Glomerular visceral epithelial cell (primary cell): ENCODE measurements around the gene SELENOM.

Experiments
- DNase-seq: peaks from one replicate; pipeline ENCODE4 v3.0.0-alpha.2; 2016; ENCODE audit errors: extremely low spot score

SELENOM gene, protein sequence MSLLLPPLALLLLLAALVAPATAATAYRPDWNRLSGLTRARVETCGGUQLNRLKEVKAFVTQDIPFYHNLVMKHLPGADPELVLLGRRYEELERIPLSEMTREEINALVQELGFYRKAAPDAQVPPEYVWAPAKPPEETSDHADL

GRCh38 chr22:31107178-31107893 lies at the start of gene SELENOM:
SELENOM (minus strand) TSS chr22:31107568; CDS start chr22:31107505, 63 bp downstream.
- peak; percentile 97 for DNase-seq

DNA sequence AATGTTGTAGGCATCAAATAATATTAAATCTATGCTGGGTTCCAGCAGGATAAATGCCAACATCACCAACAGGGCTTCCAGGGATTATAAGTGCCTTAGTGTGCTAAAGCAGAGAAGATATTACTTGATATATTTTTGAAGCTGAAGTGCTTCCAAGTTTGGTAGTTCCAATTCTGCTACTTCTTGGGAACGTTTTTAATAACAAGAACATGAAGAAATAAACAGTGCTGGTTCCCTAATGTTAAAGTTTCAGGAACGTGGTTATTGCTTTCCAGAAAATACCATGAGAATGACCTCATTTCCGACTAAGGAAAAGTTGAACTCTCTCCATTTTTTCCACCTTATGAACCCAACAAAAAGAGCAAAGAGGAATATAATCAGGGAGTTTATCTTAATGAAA lies 48.1 kb upstream of the SELENOM start:
- DNase-seq = no peak

- DNase-seq = no peak
Measured at GRCh38 chr22:31154975-31155374, 47.6 kb upstream of the SELENOM start.

DNA sequence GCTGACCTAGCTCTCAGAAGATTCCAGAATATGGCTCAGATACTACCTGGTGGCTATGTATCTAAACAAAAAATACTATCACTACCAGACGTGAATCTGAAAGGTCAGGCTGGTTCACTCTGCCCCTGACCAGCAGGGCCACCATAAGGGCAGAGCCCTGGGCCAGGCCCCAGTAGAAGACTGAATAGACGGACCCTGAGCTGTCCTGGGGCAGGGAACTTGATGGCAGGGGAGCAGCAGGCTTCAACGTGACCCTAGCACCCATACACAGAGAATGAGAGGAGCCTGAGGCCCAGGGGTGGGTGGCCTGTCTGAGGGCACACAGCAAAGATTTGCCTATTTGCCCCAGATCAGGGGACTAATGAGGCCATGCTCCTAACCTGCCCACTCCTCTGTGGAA lies 46.0 kb upstream of the SELENOM start:
- no peak for DNase-seq

DNA sequence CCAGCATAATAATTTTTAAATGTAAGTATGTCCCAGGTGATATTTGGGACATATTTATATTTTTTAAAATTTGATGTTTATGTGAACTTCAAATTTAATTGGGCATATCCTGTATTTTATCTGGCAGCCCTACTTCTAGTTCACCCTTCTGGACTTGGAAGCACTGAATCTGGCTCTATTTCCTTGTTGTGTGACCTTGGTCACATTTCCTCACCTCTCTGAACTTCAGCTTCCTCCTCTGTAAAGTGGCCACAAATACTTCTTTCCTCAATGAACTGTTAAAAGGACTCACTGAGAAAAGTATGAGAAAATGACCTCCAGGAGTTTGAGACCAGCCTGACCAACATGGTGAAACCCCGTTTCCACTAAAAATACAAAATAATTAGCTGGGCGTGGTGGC lies 44.5 kb upstream of the SELENOM start:
- no peak for DNase-seq

DNA sequence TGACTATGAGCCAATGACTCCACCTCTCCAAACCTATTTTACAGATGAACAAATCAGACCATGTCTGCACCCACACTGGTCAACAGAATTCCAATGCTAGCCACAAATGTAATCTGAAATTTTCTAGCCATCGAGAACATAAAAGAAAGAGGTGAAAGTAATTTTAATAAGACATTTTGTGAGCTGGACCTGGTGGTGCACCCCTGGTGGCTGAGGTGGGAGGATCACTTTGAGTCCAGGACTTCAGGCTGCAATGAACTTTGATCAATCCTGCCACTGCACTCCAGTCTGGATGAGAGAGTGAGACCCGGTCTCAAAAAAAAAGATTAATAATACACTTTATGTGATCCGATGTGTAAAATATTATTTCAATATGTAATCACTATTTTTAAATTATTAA lies 43.2 kb upstream of the SELENOM start:
- no peak for DNase-seq

- peak; percentile 72 for DNase-seq
Measured at GRCh38 chr22:31148953-31149627, 41.7 kb upstream of the SELENOM start.

- no peak for DNase-seq
Measured at GRCh38 chr22:31148488-31148887, 41.1 kb upstream of the SELENOM start.

- no peak for DNase-seq
Measured at GRCh38 chr22:31144223-31144622, 36.9 kb upstream of the SELENOM start.

DNA sequence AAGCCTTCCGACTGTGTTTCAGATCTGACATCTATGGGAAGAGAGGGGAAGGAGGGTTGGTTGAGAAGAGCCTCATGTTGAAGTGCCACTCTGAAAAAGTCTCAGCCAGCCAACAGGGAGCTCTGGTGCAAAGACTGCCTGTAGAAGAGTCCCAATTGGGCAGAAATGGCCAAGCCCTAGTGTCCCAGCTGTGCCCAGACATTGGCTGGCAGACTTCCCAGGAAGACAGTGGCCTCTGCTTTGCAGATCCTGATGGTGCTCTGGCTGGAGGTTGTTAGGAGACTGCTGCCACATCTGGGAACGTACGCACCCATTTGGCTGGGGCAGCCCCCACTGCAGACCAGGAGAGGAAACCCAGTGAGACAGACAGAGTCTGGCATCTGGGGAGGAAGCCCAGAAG lies 36.2 kb upstream of the SELENOM start:
- DNase-seq = no peak

GRCh38 chr22:31143038-31143437 lies 35.7 kb upstream of the SELENOM start:
- DNase-seq = no peak

- DNase-seq = no peak
Measured at GRCh38 chr22:31142285-31142684, 34.9 kb upstream of the SELENOM start.

- no peak for DNase-seq
Measured at GRCh38 chr22:31141551-31141950, 34.2 kb upstream of the SELENOM start.

DNA sequence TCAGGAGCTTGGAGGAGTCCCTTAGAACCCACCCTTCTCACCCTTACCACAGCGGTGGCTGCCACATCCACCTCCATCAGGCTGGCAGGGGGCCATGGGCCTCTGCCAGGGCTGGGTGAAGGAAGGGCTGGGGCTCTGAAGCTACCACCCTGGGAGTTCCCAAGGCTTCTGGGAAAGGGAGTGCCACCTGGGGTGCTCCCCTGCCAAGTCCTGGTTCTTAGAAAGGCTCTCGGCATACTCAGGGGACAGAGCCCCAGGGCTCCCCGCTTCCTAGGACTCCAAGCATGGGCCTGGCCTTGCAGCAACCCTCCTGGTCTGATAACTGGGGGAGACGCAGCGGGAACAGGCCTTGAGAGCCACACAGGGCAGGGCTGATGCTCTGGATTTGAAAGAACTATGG lies 33.4 kb upstream of the SELENOM start:
- DNase-seq = no peak

DNA sequence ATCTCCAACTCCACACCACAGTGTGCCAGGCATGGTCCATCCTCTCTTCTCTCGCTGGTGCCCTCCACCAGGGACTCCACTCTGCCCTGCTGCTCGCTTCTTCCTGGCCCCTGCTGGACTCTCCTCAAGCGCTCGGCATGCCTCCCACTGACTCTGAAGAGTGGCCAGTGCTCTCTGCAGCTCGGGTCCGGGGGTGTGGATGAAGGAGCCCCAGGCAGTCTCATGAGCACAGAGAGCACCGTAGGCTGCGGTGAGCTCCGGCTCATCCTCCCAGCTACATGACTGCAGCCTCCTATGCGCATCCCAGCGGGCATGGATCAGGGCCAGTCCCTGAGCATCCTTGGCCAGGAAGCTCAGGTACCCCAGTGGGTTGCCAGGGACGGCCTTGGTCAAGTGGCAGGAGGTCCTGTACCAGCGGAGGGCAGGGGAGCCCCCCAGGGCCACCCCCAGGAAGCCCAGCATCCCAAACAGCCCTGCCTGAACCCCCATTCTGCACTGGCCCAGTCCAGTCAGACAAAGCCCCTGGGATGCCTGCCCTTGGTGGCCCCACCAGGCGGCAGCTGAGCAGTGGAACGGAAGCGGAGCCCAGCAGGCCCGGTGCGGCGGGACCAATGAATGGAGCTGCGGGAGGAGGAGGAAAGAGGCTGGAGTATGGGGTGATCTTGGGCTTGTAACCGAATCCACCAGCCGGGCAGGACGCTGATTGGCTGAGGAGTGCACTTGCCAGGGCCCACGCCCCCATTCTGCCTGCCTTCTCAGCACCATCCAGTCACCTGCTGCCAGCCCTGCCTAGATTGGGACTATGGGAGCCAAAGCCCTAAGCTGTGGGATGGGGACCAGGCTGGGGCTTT lies 32.7 kb upstream of the SELENOM start, which contains the start of gene PLA2G3:
TSS of gene PLA2G3 (minus strand) at position 643 of the 851 bp plus-strand sequence. CDS start at position 489, 154 bp downstream.
- DNase-seq = peak; percentile 13

- no peak for DNase-seq
Measured at GRCh38 chr22:31139066-31139465, 31.7 kb upstream of the SELENOM start.

- DNase-seq = no peak
Measured at GRCh38 chr22:31138126-31138525, 30.8 kb upstream of the SELENOM start.

- no peak for DNase-seq
Measured at GRCh38 chr22:31137721-31138120, 30.4 kb upstream of the SELENOM start.

DNA sequence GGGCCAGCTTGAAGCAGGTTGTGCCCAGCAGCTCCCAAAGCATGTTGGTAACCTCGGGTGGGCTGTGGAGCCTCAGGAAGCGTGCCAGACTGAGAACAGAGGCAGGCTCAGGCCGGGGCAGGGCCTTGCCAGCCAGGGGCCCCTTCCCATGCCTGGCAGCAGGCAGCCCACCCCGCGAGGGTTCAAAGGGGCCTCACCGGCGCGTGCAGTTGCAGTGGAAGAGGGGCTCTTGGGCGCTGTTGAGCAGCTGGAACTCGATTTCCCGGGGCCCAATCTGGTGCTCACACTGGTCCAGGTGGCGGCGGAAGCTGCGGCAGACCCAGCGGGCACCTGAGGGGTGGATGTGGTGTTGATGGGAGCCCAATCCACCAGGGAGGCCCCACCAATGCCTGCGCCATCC lies 29.3 kb upstream of the SELENOM start:
- no peak for DNase-seq

DNA sequence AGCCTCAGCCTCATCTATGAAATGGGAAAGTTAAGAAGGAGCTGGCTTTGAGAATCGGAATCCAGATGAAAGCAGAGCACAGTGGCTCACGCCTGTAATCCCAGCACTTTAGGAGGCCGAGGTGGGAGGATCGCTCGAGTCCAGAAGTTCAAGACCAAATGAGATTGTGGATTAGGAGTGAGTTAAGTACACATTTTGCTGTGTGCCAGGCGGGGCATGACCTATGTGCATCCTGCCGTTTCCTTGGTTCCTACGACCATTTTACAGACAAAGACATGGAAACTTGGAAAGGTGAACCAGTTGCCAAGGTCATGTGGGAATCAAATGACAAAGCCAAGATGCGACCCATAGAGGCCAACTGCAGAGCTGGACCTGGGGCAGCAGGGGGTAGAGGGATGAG lies 28.8 kb upstream of the SELENOM start:
- no peak for DNase-seq

DNA sequence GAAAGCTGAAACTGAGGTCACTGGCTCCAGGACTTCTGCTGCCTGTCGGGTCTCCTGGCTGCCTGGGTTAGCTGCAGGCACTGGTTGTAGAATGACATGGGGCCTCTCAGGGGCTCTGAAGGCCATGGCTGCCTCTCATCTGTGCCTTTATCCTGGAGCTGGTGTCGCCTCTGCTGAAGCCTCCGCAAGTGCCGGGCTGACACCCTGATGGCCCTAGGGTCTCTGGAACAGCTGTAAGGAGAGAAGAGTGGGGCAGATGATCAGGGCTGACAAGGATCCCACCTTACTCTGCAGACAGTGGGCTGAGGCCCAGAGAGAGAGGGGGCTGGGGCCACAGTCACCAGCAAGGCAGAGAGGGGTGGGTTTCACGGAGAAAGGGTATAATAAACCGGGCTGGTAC lies 28.3 kb upstream of the SELENOM start:
- no peak for DNase-seq

DNA sequence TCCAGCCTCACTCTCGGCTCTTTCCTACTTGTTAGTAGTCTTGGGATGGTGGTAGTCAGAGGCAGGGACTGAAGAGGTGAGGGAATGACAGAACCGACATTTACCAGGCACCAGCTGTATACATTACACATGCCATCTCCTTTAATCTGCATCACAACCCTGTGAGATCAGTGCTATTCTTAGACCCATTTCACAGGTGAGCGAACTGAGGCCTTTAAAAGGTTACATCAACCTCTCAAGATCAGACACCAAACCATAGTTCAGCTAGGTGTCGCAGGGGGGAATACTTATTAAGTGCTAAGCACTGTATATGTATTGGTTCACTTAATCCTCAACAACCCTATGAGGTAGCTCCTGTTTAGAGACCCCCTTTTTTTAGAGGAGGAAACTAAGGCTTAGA lies 27.3 kb upstream of the SELENOM start:
- no peak for DNase-seq
